GM21381 (cell line): ENCODE measurements around the gene ACTG2.
"Not testable (repeated sequence)": the region's sequence is repeated elsewhere in the genome, so short reads cannot be mapped to it uniquely, and the experiment has no call there.

Experiments used
- ATAC-seq: cut with Tn5 transposase; IDR thresholded peaks from one replicate; pipeline ENCODE4 v1.9.1; 2021; ENCODE audit warnings: mild to moderate bottlenecking, moderate library complexity; ENCODE audit not compliant: unreplicated experiment

The ACTG2 gene

GRCh38 chr2:73892631-73893329 lies at the start of gene ACTG2:
Gene ACTG2 (plus strand): TSS chr2:73893008. CDS start chr2:73901312, 8,304 bp downstream.
- no peak for ATAC-seq

GRCh38 chr2:73844087-73844486 lies 48.7 kb upstream of the ACTG2 start:
- ATAC-seq = no peak

GRCh38 chr2:73850009-73850408 lies 42.8 kb upstream of the ACTG2 start:
- ATAC-seq = no peak

GRCh38 chr2:73851274-73851673 lies 41.5 kb upstream of the ACTG2 start:
- no peak for ATAC-seq

GRCh38 chr2:73852020-73852419 lies 40.8 kb upstream of the ACTG2 start:
- no peak for ATAC-seq

- ATAC-seq = no peak
These were observed 37.3 kb upstream of the ACTG2 start for GRCh38 chr2:73855526-73855925.

GRCh38 chr2:73856214-73856613 lies 36.6 kb upstream of the ACTG2 start:
- ATAC-seq = no peak

GRCh38 chr2:73859721-73860586 lies 32.9 kb upstream of the ACTG2 start:
- ATAC-seq = no peak

- no peak for ATAC-seq
These were observed 29.8 kb upstream of the ACTG2 start for GRCh38 chr2:73862987-73863386.

- ATAC-seq = no peak
These were observed 24.4 kb upstream of the ACTG2 start for GRCh38 chr2:73868204-73868978.

GRCh38 chr2:73870084-73870483 lies 22.7 kb upstream of the ACTG2 start:
- ATAC-seq = no peak

GRCh38 chr2:73877071-73877802 lies 15.6 kb upstream of the ACTG2 start:
- no peak for ATAC-seq

- ATAC-seq = not testable (repeated sequence)
These were observed 14.8 kb upstream of the ACTG2 start for GRCh38 chr2:73877984-73878383.

GRCh38 chr2:73885406-73885805 lies 7.4 kb upstream of the ACTG2 start:
- ATAC-seq = no peak

GRCh38 chr2:73886357-73886756 lies 6.5 kb upstream of the ACTG2 start:
- ATAC-seq = no peak

GRCh38 chr2:73887596-73888353 lies 5.0 kb upstream of the ACTG2 start:
- ATAC-seq = not testable (repeated sequence)

GRCh38 chr2:73888388-73888787 lies 4.4 kb upstream of the ACTG2 start:
- ATAC-seq = no peak

- no peak for ATAC-seq
These were observed 3.6 kb upstream of the ACTG2 start for GRCh38 chr2:73889206-73889605.

- ATAC-seq = no peak
These were observed 2.3 kb upstream of the ACTG2 start for GRCh38 chr2:73890301-73891092.
